ENCODE data around the gene SFXN5.
A peak's percentile ranks its signal among the peaks of the same experiment; 100 is the strongest.
"Not testable (repeated sequence)": the region's sequence is repeated elsewhere in the genome, so short reads cannot be mapped to it uniquely, and the experiment has no call there.

Gene SFXN5

GRCh38 chr2:73100956-73101355 is 29.4 kb upstream of the SFXN5 start:
- DNase-seq (ENCODE audit: low read depth): no peak

GRCh38 chr2:73099486-73099885 is 28.0 kb upstream of the SFXN5 start:
- no peak for DNase-seq (ENCODE audit: low read depth)

- DNase-seq (ENCODE audit: low read depth): no peak
Observed at GRCh38 chr2:73095910-73096309, 24.4 kb upstream of the SFXN5 start.

- not testable (repeated sequence) for DNase-seq (ENCODE audit: low read depth)
Observed at GRCh38 chr2:73093601-73094218, 22.2 kb upstream of the SFXN5 start.

GRCh38 chr2:73092146-73092783 is 20.8 kb upstream of the SFXN5 start:
- DNase-seq (ENCODE audit: low read depth): no peak

- no peak for DNase-seq (ENCODE audit: low read depth)
Observed at GRCh38 chr2:73091696-73092095, 20.2 kb upstream of the SFXN5 start.

- DNase-seq (ENCODE audit: low read depth): no peak
Observed at GRCh38 chr2:73091164-73091563, 19.7 kb upstream of the SFXN5 start.

GRCh38 chr2:73089270-73090030 is 17.9 kb upstream of the SFXN5 start:
- DNase-seq (ENCODE audit: low read depth): peak; percentile 95

- no peak for DNase-seq (ENCODE audit: low read depth)
Observed at GRCh38 chr2:73088703-73089102, 17.2 kb upstream of the SFXN5 start.

- no peak for DNase-seq (ENCODE audit: low read depth)
Observed at GRCh38 chr2:73088211-73088610, 16.7 kb upstream of the SFXN5 start.

GRCh38 chr2:73087311-73087710 is 15.8 kb upstream of the SFXN5 start:
- DNase-seq (ENCODE audit: low read depth): no peak

- DNase-seq (ENCODE audit: low read depth): peak; percentile 41
Observed at GRCh38 chr2:73085691-73086090, 14.2 kb upstream of the SFXN5 start.

GRCh38 chr2:73084971-73085370 is 13.5 kb upstream of the SFXN5 start:
- no peak for DNase-seq (ENCODE audit: low read depth)

- DNase-seq (ENCODE audit: low read depth): no peak
Observed at GRCh38 chr2:73083886-73084800, 12.6 kb upstream of the SFXN5 start.

GRCh38 chr2:73082523-73083410 is 11.3 kb upstream of the SFXN5 start:
- DNase-seq (ENCODE audit: low read depth): no peak

- DNase-seq (ENCODE audit: low read depth): no peak
Observed at GRCh38 chr2:73081181-73081671, 9.7 kb upstream of the SFXN5 start.

- DNase-seq (ENCODE audit: low read depth): no peak
Observed at GRCh38 chr2:73080321-73081131, 9.0 kb upstream of the SFXN5 start.

GRCh38 chr2:73079636-73080035 is 8.1 kb upstream of the SFXN5 start:
- DNase-seq (ENCODE audit: low read depth): no peak

- no peak for DNase-seq (ENCODE audit: low read depth)
Observed at GRCh38 chr2:73078457-73079411, 7.2 kb upstream of the SFXN5 start.
